Raji (cell line): ENCODE results near the gene DNHD1.

Experiments
- POLR2A ChIP-seq: IDR thresholded peaks from 2 replicates; pipeline ENCODE4 v1.6.1; 2011; ENCODE audit warnings: low read depth, low read length, control low read depth; ENCODE audit not compliant: insufficient read depth

Gene DNHD1

GRCh38 chr11:6616596-6617250 is 119.6 kb downstream of the DNHD1 start:
- TF ChIP-seq POLR2A = no peak

- TF ChIP-seq POLR2A = no peak
These were observed 120.3 kb downstream of the DNHD1 start for GRCh38 chr11:6617315-6617781.

DNA sequence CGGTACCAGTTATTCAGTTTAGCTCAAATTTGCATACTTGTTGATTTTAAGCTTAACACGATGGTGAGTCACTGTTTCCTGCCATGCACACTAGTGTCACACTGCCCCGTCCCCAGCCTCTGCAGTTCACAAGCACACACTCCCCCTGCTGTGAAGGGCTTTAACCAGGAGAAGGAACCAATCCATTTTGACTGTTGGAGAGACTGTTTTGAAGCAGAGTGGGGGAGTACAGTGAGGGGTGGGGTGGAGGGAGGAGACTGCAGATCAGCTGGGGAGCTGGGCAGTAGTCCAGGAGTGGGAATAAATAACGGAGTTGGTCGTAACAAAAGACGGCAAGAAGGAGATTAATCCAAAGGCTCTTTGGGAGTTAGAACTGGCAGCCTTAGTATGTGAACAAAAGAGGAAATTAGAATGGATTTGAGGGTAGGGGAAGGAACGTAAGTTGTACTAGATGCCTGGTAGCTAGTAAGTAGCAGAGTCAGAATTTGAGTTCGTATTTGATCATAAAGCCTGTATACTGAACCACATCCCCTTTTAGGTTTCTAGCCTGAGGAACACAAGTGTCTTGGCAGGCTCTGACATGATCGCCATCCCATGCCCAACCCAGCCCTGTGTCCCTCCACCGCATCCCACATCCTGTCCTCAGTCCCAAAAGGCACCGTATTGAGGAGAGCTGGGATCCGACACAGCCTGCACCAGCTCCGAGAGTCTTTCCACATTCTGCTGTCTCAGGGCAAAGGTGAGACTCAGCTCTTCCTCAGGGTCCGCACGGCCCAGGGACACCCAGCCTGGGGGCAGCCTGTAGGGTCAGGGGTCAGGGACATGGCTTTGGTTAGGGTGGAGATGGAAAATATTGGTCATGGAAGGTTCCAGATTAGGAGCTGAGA is 121.3 kb downstream of the DNHD1 start:
- no peak for TF ChIP-seq POLR2A

DNA sequence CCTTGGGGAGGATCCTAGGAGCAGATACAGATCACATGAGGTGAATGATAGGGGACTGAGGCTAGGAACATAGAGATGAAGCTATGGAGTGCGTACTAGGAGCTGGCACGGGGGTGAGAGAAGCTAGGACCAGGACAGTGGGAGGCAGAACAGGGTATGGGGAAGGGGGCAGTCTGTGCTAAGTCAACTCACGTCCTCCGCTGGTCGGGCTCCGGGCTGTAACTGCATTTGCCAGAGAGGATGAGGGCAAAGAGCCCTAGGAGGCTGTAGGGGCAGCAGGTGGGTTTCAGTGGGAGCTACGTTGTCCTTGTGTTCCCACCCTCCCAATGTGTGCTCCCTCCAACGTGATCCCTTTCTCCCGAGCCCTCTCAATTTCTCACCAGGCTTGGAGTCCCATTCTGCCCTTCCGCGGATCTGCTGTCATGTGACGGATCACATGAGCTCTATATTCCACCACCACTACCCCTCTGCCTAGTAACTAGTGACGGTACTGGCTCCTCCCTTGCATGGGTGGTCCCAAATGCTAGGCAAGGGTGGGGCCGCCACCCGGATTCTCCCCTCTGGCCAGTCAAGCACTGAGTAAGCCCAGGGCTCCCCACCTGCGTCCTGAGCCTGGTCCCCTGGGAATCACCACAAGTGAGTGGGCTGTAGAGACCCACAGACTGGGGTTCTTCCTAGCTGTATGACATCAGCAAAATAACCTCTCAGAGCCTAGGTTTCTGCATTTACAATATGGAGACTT is 122.1 kb downstream of the DNHD1 start, which contains the start of gene TPP1:
TSS of gene TPP1 (minus strand) at position 419 of the 742 bp plus-strand sequence. CDS start at position 397, 22 bp downstream.
- peak; percentile 89 for TF ChIP-seq POLR2A

GRCh38 chr11:6620636-6621035 is 123.6 kb downstream of the DNHD1 start:
- no peak for TF ChIP-seq POLR2A
